AG10803 (cell line): ENCODE measurements around the gene PDE3A.

Experiments
- DNase-seq: peaks from one replicate; pipeline ENCODE4 v3.0.0; 2010; ENCODE audit warnings: low read depth
- H3K4me3 ChIP-seq: 2 replicates; pipeline ENCODE4 v1.5.1; 2011; ENCODE audit warnings: mild to moderate bottlenecking, low read length, control low read depth
- TF ChIP-seq, protein P1 (sequence below): conservative IDR thresholded peaks from 2 replicates; pipeline ENCODE4 v1.5.1; 2011; ENCODE audit warnings: mild to moderate bottlenecking, low read length, control low read depth, inconsistent platforms

The PDE3A gene

GRCh38 chr12:20390846-20391245 lies 22.5 kb downstream of the PDE3A start:
- DNase-seq, result no peak
- H3K4me3 ChIP-seq, result no peak overlapping the region
- TF ChIP-seq, protein P1, sequence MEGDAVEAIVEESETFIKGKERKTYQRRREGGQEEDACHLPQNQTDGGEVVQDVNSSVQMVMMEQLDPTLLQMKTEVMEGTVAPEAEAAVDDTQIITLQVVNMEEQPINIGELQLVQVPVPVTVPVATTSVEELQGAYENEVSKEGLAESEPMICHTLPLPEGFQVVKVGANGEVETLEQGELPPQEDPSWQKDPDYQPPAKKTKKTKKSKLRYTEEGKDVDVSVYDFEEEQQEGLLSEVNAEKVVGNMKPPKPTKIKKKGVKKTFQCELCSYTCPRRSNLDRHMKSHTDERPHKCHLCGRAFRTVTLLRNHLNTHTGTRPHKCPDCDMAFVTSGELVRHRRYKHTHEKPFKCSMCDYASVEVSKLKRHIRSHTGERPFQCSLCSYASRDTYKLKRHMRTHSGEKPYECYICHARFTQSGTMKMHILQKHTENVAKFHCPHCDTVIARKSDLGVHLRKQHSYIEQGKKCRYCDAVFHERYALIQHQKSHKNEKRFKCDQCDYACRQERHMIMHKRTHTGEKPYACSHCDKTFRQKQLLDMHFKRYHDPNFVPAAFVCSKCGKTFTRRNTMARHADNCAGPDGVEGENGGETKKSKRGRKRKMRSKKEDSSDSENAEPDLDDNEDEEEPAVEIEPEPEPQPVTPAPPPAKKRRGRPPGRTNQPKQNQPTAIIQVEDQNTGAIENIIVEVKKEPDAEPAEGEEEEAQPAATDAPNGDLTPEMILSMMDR, result no peak

- TF ChIP-seq, protein P1, result no peak
- H3K4me3 ChIP-seq, result no peak overlapping the region
- DNase-seq, result no peak
Observed at GRCh38 chr12:20392339-20392738, 24.0 kb downstream of the PDE3A start.

GRCh38 chr12:20393707-20394106 lies 25.4 kb downstream of the PDE3A start:
- H3K4me3 ChIP-seq, result no peak overlapping the region
- no peak for DNase-seq
- TF ChIP-seq, protein P1, result no peak

- no peak for DNase-seq
- TF ChIP-seq, protein P1, result no peak
- no peak overlapping the region for H3K4me3 ChIP-seq
Observed at GRCh38 chr12:20395791-20396550, 27.6 kb downstream of the PDE3A start.

DNA sequence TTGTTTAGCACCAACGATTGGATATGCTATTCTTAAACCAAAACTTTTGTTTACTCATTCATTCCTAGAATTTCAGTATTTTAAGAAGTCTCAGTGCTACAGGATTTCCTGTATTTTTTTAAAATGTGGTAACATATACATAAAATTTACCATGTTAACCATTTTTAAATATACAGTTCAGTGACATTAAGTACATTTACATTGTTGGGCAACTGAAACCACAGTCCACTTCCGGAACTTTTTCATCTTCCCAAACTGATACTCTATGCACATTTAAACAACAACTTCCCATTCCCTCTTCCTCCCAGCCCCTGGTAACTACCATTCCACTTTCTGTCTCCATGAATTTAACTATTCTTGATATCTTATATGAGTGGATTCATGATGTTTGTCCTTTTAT lies 30.3 kb downstream of the PDE3A start:
- H3K4me3 ChIP-seq, result no peak overlapping the region
- no peak for DNase-seq
- TF ChIP-seq, protein P1, result no peak

DNA sequence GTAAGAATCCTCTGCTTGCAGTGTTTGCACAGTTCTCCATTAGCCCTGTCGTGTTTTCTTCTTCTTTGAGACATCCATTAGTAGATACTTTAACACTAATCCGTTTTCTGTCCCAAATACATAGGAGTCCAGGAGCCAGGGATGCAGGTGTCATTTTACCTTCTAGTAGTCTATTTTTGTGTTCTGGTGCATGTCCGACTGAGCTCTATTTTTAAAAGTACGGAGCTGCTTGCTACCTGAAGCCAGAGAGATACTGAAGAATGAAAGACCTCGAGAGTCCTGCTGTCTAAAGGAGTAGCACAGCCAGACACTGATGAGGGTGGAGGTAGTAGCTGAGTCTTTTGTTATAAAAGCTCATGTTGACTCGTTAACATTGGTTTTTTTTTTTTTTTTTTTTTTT lies 31.7 kb downstream of the PDE3A start:
- no peak overlapping the region for H3K4me3 ChIP-seq
- TF ChIP-seq, protein P1, result no peak
- DNase-seq, result no peak

DNA sequence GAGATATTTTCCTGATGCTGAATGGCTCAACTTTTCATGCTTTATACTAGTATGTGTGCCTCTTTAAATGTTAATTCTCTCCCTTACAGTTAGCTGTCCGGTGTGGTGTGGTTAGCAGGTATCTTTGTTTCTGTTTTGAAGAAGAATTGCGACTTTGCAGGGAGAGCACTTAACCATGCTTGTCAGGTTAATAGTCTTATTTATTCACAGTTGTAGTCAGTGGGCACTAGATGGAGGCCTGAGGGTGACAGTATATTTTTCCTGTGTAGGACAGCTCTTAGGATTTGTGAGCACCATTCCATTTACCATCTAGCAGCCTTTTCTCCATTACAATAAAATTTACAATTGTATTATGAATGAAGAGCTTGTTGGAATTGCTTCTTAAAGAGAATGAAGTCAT lies 34.9 kb downstream of the PDE3A start:
- DNase-seq, result no peak
- H3K4me3 ChIP-seq, result no peak overlapping the region

More for the DNA sequence above, 34.9 kb downstream of the PDE3A start:
- TF ChIP-seq, protein P1, result no peak
